ENCODE measurements around the gene TMED9. TPM values are rescaled to one million over a fixed set of nuclear protein-coding genes. Genes with fewer than 3 reads are reported as not detected.

Gene TMED9
- total and polyA plus RNA-seq, 10 of the 15 experiments (the other 5 are each of a cell fraction or from before 2014, with no cell fraction given), result 35.7 to 144 (median 105) TPM

DNA sequence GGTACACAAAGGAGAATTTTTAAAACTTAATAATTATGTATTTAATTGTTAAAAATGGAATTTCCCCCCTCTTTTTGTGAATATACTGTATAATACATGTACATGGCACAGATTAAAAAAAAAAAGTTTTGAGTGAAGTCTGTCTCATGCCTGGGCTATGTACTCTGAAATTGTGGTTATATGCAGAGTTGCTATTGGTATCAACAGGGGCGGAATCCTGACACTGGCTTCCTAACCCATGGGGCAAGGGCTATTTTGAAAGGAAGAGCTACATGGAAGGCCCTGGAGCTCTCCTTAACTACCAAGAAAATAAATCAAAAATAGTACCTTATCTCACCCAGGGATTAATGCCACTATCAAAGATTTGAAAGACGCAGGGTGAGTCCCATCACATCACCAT lies 36.8 kb upstream of the TMED9 start (continued):
- TF ChIP-seq, protein P1, sequence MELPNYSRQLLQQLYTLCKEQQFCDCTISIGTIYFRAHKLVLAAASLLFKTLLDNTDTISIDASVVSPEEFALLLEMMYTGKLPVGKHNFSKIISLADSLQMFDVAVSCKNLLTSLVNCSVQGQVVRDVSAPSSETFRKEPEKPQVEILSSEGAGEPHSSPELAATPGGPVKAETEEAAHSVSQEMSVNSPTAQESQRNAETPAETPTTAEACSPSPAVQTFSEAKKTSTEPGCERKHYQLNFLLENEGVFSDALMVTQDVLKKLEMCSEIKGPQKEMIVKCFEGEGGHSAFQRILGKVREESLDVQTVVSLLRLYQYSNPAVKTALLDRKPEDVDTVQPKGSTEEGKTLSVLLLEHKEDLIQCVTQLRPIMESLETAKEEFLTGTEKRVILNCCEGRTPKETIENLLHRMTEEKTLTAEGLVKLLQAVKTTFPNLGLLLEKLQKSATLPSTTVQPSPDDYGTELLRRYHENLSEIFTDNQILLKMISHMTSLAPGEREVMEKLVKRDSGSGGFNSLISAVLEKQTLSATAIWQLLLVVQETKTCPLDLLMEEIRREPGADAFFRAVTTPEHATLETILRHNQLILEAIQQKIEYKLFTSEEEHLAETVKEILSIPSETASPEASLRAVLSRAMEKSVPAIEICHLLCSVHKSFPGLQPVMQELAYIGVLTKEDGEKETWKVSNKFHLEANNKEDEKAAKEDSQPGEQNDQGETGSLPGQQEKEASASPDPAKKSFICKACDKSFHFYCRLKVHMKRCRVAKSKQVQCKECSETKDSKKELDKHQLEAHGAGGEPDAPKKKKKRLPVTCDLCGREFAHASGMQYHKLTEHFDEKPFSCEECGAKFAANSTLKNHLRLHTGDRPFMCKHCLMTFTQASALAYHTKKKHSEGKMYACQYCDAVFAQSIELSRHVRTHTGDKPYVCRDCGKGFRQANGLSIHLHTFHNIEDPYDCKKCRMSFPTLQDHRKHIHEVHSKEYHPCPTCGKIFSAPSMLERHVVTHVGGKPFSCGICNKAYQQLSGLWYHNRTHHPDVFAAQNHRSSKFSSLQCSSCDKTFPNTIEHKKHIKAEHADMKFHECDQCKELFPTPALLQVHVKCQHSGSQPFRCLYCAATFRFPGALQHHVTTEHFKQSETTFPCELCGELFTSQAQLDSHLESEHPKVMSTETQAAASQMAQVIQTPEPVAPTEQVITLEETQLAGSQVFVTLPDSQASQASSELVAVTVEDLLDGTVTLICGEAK (IDR thresholded peaks at IDR 0.05; ENCODE audit: borderline replicate concordance), result no peak
- TF ChIP-seq RFX5 (IDR thresholded peaks at IDR 0.05; ENCODE audit: low read depth, low read length) (no peak), SRF (IDR thresholded peaks at IDR 0.05; ENCODE audit: low read depth in 2 of 2, low read length in 2 of 2) (no peak), POLR2AphosphoS2 (IDR thresholded peaks at IDR 0.05; ENCODE audit: low read depth, low read length) (no peak), IRF4 (IDR thresholded peaks at IDR 0.05; ENCODE audit: low read depth, low read length) (no peak), YY1 (IDR thresholded peaks at IDR 0.05; ENCODE audit: low read depth, low read length) (no peak)

DNA sequence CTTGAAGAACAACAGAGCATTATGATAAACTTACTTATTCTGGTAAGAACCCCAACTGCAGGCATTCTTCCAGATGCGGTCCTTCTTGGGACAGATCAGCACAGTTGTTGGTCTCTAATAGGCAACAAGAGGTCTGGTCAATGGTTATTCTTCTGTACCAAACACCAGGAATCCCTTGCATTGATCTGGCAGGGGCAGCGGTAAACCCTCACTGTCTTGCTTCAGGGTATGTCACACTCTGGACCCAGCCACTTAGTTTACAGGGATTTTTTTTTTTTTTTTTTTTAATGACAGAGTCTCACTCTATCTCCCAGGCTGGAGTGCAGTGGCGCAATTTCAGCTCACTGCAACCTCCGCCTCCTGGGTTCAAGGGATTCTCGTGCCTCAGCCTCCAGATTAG lies 36.3 kb upstream of the TMED9 start:
- H3K4me3 ChIP-seq, result no peak overlapping the region
- TF ChIP-seq KLF5 (IDR thresholded peaks at IDR 0.05; ENCODE audit: partially characterized antibody), result no peak
- TF ChIP-seq EP300 (IDR thresholded peaks at IDR 0.05; ENCODE audit: borderline replicate concordance in 1 of 2, control insufficient read depth in 1 of 2, low read depth in 2 of 2, low read length in 2 of 2), result no peak
- TF ChIP-seq, protein P2, sequence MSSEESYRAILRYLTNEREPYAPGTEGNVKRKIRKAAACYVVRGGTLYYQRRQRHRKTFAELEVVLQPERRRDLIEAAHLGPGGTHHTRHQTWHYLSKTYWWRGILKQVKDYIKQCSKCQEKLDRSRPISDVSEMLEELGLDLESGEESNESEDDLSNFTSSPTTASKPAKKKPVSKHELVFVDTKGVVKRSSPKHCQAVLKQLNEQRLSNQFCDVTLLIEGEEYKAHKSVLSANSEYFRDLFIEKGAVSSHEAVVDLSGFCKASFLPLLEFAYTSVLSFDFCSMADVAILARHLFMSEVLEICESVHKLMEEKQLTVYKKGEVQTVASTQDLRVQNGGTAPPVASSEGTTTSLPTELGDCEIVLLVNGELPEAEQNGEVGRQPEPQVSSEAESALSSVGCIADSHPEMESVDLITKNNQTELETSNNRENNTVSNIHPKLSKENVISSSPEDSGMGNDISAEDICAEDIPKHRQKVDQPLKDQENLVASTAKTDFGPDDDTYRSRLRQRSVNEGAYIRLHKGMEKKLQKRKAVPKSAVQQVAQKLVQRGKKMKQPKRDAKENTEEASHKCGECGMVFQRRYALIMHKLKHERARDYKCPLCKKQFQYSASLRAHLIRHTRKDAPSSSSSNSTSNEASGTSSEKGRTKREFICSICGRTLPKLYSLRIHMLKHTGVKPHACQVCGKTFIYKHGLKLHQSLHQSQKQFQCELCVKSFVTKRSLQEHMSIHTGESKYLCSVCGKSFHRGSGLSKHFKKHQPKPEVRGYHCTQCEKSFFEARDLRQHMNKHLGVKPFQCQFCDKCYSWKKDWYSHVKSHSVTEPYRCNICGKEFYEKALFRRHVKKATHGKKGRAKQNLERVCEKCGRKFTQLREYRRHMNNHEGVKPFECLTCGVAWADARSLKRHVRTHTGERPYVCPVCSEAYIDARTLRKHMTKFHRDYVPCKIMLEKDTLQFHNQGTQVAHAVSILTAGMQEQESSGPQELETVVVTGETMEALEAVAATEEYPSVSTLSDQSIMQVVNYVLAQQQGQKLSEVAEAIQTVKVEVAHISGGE (CRISPR knock-in tag; IDR thresholded peaks at IDR 0.05), result no peak
- TF ChIP-seq, protein P3, sequence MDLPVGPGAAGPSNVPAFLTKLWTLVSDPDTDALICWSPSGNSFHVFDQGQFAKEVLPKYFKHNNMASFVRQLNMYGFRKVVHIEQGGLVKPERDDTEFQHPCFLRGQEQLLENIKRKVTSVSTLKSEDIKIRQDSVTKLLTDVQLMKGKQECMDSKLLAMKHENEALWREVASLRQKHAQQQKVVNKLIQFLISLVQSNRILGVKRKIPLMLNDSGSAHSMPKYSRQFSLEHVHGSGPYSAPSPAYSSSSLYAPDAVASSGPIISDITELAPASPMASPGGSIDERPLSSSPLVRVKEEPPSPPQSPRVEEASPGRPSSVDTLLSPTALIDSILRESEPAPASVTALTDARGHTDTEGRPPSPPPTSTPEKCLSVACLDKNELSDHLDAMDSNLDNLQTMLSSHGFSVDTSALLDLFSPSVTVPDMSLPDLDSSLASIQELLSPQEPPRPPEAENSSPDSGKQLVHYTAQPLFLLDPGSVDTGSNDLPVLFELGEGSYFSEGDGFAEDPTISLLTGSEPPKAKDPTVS (IDR thresholded peaks at IDR 0.05; ENCODE audit: low read depth, low read length), result no peak
- TF ChIP-seq POLR2AphosphoS5 (IDR thresholded peaks at IDR 0.05; ENCODE audit: low read length), result no peak
- TF ChIP-seq, protein P4, sequence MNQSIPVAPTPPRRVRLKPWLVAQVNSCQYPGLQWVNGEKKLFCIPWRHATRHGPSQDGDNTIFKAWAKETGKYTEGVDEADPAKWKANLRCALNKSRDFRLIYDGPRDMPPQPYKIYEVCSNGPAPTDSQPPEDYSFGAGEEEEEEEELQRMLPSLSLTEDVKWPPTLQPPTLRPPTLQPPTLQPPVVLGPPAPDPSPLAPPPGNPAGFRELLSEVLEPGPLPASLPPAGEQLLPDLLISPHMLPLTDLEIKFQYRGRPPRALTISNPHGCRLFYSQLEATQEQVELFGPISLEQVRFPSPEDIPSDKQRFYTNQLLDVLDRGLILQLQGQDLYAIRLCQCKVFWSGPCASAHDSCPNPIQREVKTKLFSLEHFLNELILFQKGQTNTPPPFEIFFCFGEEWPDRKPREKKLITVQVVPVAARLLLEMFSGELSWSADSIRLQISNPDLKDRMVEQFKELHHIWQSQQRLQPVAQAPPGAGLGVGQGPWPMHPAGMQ (IDR thresholded peaks at IDR 0.05; ENCODE audit: borderline replicate concordance), result no peak

More for the DNA sequence above, 36.3 kb upstream of the TMED9 start:
- intact Hi-C loops (cut with micrococcal nuclease; ENCODE audit: unreplicated experiment), result no loop called here
- Histone ChIP-seq H3K9ac (ENCODE audit: control insufficient read depth, insufficient read depth, low read length) (no peak overlapping the region), H3K27me3 (replicated peaks in 1 of 2; ENCODE audit: control insufficient read depth in 2 of 2, insufficient read depth in 2 of 2, low read length in 1 of 2) (no peaks in the 10 kb centered on the region), H2AFZ (ENCODE audit: control insufficient read depth, low read depth, low read length) (no peak overlapping the region), H3K27ac (ENCODE audit: control insufficient read depth, insufficient read depth) (no peak overlapping the region), H3K36me3 (ENCODE audit: control insufficient read depth in 2 of 2, insufficient read depth in 2 of 2, low read length in 1 of 2) (no peaks in the 10 kb centered on the region), H3K9me3 (replicated peaks; ENCODE audit: control insufficient read depth, insufficient read depth, low read length) (no peaks in the 10 kb centered on the region), H3K79me2 (ENCODE audit: control insufficient read depth, insufficient read depth, low read length) (peaks cover 20% of the 10 kb centered on the region), H3K4me1 (ENCODE audit: control insufficient read depth, insufficient read depth, low read length) (peaks cover 8% of the 10 kb centered on the region), H3K4me2 (ENCODE audit: control insufficient read depth, insufficient read depth) (no peak overlapping the region), H4K20me1 (ENCODE audit: control insufficient read depth, insufficient read depth) (no peaks in the 10 kb centered on the region; the same call in 1 of the 2 replicates)
- ChIA-PET SMC1A (ENCODE audit: uncharacterized antibody, unreplicated experiment) (no interaction called here), CTCF (no interaction called here), POLR2A (interaction anchor here (0.7 to 1.0 kb wide), 2 partner anchors 19 to 59 kb away, joined by 3 to 4 read pairs; no protein-coding TSS in a partner anchor), RAD21 (ENCODE audit: unreplicated experiment) (no interaction called here)
- no peak for ATAC-seq
- DNase-seq (ENCODE audit: low read depth, low spot score), result no peak
- 80% methylated on average over 5 of the region's 5 CpGs for WGBS (ENCODE audit: insufficient coverage, insufficient replicate concordance, low lambda C conversion rate, missing lambda C conversion rate)
- no peak for FAIRE-seq
- in situ Hi-C loops (cut with MboI), result no loop called here
- BruUV-seq (replicated peaks), result no TSS peak
